ENCODE measurements around the gene MEIS2.

MEIS2 gene

GRCh38 chr15:36951731-36952247 is 148.6 kb downstream of the MEIS2 start:
- DNase-seq, result no peak

GRCh38 chr15:36950371-36950770 is 150.0 kb downstream of the MEIS2 start:
- no peak for DNase-seq

GRCh38 chr15:36948982-36949381 is 151.4 kb downstream of the MEIS2 start:
- no peak for DNase-seq

- no peak for DNase-seq
Measured at GRCh38 chr15:36947035-36947719, 153.2 kb downstream of the MEIS2 start.

- no peak for DNase-seq
Measured at GRCh38 chr15:36944442-36944841, 155.9 kb downstream of the MEIS2 start.

GRCh38 chr15:36943508-36944361 is 156.6 kb downstream of the MEIS2 start:
- DNase-seq, result no peak

- DNase-seq, result no peak
Measured at GRCh38 chr15:36942248-36942827, 158.0 kb downstream of the MEIS2 start.

GRCh38 chr15:36941798-36942197 is 158.6 kb downstream of the MEIS2 start:
- no peak for DNase-seq

GRCh38 chr15:36940636-36941260 is 159.6 kb downstream of the MEIS2 start:
- DNase-seq, result no peak

- DNase-seq, result no peak
Measured at GRCh38 chr15:36940219-36940618, 160.1 kb downstream of the MEIS2 start.

GRCh38 chr15:36938764-36939163 is 161.6 kb downstream of the MEIS2 start:
- no peak for DNase-seq

GRCh38 chr15:36938131-36938530 is 162.2 kb downstream of the MEIS2 start:
- DNase-seq, result no peak

- DNase-seq, result no peak
Measured at GRCh38 chr15:36936613-36937012, 163.7 kb downstream of the MEIS2 start.

- DNase-seq, result no peak
Measured at GRCh38 chr15:36933255-36933990, 166.9 kb downstream of the MEIS2 start.

- DNase-seq, result no peak
Measured at GRCh38 chr15:36932070-36932469, 168.3 kb downstream of the MEIS2 start.

- DNase-seq, result no peak
Measured at GRCh38 chr15:36931434-36931833, 168.9 kb downstream of the MEIS2 start.

GRCh38 chr15:36926427-36926825 is 173.9 kb downstream of the MEIS2 start:
- DNase-seq, result no peak

- DNase-seq, result no peak
Measured at GRCh38 chr15:36925653-36926426, 174.5 kb downstream of the MEIS2 start.

GRCh38 chr15:36925049-36925448 is 175.3 kb downstream of the MEIS2 start:
- DNase-seq, result no peak

- DNase-seq, result no peak
Measured at GRCh38 chr15:36924034-36924433, 176.3 kb downstream of the MEIS2 start.

GRCh38 chr15:36921484-36922091 is 178.8 kb downstream of the MEIS2 start:
- DNase-seq, result no peak
